Central memory CD4-positive, alpha-beta T cell (primary cell): Measurements from ENCODE around the gene SGSH.

Source experiments
- DNase-seq: peaks from one replicate; pipeline ENCODE4 v3.0.0; 2022

SGSH gene

DNA sequence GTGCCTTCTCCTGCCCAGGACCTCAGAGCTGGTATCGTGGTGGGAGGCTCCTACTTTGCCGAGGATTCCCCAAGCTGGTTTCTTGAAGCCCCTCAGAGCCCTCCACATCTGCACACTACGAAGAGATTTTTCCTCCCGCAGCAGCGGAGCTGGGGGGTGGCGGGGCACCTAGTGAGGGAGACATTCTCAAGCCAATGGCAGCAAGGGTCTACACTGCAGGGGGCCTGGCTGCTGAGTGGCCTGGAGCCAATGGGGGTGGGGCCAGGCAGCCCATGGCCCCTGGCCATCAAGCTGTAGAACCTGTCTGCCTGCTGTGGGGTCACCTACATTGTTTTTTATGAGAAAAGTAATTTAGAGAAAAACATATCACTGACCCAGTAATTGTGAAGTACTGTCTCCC is 5.1 kb upstream of the SGSH start:
- DNase-seq, result no peak

- no peak for DNase-seq
These were observed 4.5 kb upstream of the SGSH start for GRCh38 chr17:80224683-80225082.

GRCh38 chr17:80223838-80224497 is 3.8 kb upstream of the SGSH start:
- no peak for DNase-seq

DNA sequence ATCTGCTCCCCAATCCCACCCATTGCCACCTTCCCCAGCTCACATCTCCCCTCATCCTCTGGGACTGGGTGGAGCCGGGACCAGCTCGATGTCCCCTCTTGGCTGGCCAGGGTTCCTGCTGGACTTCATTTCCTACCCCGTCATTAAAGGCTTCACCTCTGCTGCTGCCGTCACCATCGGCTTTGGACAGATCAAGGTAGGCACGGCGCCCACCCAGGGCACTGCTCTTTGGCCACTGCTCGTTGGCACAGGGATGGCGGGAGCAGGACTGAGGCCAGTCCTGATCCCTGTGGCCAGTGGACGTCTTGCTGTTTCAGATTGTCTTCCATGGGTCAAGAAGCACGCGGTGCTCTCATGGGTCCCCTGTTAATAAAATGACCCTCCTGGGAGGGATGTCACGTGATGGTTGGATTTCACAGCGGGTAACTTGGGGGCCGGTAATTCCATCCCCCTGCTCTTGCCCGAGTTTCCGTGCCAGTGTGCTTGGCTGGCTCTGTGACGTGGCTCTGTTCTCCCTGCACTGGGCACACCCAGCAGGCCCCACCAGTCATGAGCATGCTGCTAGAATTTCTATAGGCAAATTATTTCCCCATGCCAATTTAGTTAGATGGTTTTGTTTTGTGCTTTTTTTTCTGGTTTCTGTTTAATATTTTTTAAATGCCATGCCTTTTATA is 3.1 kb upstream of the SGSH start:
- no peak for DNase-seq

GRCh38 chr17:80222376-80223141 is 2.4 kb upstream of the SGSH start:
- DNase-seq, result no peak

DNA sequence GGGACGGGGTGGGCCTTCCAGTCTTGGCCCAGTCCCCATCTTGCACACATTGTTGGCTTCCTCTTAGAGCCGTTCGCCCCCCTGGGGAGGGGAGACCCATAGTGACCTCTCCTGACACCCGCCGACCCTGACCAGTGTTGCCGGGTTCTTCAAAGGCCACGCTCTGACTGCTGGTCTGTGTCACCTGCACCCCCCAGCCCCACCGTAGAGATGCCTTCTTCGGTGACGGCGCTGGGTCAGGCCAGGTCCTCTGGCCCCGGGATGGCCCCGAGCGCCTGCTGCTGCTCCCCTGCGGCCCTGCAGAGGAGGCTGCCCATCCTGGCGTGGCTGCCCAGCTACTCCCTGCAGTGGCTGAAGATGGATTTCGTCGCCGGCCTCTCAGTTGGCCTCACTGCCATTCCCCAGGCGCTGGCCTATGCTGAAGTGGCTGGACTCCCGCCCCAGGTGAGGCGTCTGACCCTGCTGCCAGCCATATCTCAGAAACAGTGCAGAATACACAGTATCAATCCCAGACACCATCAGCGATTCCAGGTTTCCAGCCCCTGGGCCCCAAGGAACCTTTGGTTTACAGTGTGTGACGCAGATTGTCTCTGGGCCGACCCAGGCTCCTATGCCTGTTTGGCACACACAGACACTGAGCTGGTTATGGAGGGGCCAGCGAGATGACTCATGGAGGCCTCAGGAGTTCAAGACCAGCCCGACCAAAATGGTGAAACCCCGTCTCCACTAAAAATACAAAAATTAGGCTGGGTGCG is 1.4 kb upstream of the SGSH start:
- no peak for DNase-seq

GRCh38 chr17:80220736-80221215 is 643 bp upstream of the SGSH start:
- DNase-seq, result no peak

- no peak for DNase-seq
These were observed 425 bp downstream of the SGSH start for GRCh38 chr17:80219763-80220053.

DNA sequence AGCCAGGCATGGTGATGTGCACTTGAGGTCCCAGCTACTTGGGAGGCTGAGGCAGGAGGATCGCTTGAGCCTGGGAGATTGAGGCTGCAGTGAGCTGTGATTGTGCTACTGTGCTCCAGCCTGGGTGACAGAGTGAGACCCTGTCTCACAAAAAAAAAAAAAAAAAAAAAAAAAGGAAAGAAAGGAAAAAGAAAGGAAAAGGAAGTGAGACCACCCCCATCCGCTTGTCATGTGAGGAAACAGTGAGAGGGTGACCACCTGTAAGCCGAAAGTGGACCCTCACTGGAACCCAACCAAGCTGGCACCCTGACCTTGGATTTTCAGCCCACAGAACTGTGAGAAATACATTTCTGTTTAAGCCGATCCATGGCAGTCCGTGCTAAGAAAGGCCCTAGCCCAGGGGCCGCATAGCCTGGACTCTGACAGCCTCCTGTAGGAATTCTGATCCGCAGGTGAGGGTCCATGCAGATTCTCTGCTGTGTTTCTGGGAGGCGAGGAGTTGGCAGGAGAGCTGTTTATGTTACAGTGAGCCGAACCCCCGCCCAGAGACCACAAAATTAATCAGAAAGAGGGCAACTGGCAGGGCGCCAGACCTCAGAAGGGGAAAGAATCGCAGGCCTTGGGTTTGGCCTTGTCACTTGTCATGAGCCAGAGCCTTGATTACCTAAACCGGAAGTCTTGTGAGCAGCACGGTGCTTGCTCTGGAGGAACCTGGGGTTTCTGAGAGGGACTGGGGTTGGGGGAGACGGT is 945 bp downstream of the SGSH start:
- peak; percentile 94 for DNase-seq

DNA sequence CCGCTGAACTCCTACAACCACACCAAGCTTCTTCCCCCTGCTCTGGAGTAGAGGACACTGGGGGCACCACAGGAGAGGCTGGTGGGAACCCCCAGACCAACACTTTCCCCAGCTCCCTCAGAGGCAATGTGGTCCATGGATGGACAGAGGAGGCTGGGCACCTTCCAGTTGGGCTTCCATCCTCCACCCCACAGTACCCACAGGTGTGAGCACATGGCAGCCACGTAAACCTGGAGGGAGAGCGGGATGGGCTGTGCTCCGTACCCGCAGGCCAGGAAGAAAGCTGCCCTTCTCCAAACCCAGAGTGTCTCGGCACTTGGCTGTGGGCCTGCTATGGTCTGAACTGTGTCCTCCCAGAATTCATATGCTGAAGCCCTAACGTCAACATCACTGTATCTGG is 1.7 kb downstream of the SGSH start:
- no peak for DNase-seq

- DNase-seq, result no peak
These were observed 2.3 kb downstream of the SGSH start for GRCh38 chr17:80217703-80218362.

GRCh38 chr17:80216473-80217456 is 3.4 kb downstream of the SGSH start:
- no peak for DNase-seq

GRCh38 chr17:80214878-80215210 is 5.3 kb downstream of the SGSH start:
- DNase-seq, result no peak

GRCh38 chr17:80214012-80214877 is 5.9 kb downstream of the SGSH start:
- DNase-seq, result no peak

- no peak for DNase-seq
These were observed 6.5 kb downstream of the SGSH start for GRCh38 chr17:80213643-80213975.

GRCh38 chr17:80212962-80213642 is 7.0 kb downstream of the SGSH start:
- DNase-seq, result no peak

DNA sequence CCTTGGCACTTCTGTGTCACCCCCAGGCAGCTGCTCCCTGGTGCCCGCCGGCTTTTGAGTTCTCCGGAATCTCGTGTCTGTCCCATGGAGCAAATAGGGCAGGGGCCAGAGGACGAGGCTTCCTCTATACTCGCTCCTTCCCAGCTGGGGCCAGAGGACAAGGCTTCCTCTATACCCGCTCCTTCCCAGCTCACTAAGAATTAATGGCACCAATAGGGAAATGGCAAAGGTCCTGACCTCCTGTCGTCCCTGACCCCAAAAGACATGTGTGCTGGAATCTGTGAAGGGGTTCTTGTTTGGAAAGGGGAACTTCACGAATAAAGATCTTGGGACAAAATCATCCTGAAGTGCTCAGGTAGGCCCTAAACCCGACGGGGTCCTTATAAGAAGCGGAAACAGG is 7.6 kb downstream of the SGSH start:
- DNase-seq, result no peak

- no peak for DNase-seq
These were observed 8.0 kb downstream of the SGSH start for GRCh38 chr17:80212109-80212508.

- no peak for DNase-seq
These were observed 9.6 kb downstream of the SGSH start for GRCh38 chr17:80210348-80211108.
